Hematopoietic multipotent progenitor cell treated with erythropoietin and hydrocortisone succinate and interleukin-3 and kit ligand, for 15 days (in vitro differentiated cells): ENCODE measurements around the gene OR2A2.

Experiments
- DNase-seq: peaks from one replicate; pipeline ENCODE4 v3.0.0-alpha.2; 2015; ENCODE audit warnings: low spot score

The OR2A2 gene

DNA sequence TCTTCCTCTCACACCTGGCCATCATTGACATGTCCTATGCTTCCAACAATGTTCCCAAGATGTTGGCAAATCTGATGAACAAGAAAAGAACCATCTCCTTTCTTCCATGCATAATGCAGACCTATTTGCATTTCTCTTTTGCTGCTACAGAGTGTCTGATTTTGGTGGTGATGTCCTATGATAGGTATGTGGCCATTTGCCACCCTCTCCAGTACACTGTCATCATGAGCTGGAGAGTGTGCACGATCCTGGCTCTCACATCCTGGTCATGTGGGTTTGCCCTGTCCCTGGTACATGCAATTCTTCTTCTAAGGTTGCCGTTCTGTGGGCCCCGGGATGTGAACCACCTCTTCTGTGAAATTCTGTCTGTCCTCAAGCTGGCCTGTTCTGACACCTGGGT, 32.8 kb downstream of the OR2A2 start:
- DNase-seq, result no peak

DNA sequence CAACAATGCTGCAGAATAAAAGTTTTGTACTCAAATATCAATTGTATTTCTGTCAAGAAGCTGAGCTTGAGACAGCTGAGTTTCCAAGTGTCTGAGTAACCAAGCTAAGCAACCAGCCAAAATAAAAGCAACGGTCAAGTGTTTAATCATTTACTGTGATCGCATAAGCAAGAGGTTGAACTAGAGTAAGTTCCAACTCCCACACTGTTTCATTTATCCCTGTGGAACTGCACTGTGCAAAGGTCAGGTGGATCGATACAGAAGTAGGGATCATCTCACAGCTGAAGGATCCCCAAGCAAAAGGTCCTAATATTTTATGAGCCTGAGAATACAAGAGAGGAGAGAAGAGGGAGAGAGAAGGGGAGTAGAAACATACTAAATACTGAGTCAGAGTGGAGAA, 35.0 kb downstream of the OR2A2 start:
- DNase-seq, result no peak

- DNase-seq, result no peak
Measured at GRCh38 chr7:144148224-144148827, 38.9 kb downstream of the OR2A2 start.

- no peak for DNase-seq
Measured at GRCh38 chr7:144158861-144159260, 49.5 kb downstream of the OR2A2 start.
